Peyer's patch (tissue), 4 donors: ENCODE measurements around the gene SCGB2B2. TPM values are rescaled to one million over a fixed set of nuclear protein-coding genes. Genes with fewer than 3 reads are reported as not detected.

Experiments used
- DNase-seq, 3 donors: peaks; one replicate each; pipeline ENCODE4 v3.0.0-alpha.2; 2017 to 2019
- H3K27ac ChIP-seq, 4 donors: fragments of 200-600 bp; sonication (generic); one replicate each; pipeline ENCODE4 v1.5.1; 2016 to 2019
- H3K27me3 ChIP-seq, 2 donors: fragments of 200-600 bp; sonication (generic); one replicate each; pipeline ENCODE4 v1.5.1; 2019
- H3K36me3 ChIP-seq, 3 donors: fragments of 200-600 bp; sonication (generic); one replicate each; pipeline ENCODE4 v1.5.1; 2016 to 2019
- H3K4me1 ChIP-seq, 4 donors: fragments of 200-600 bp; sonication (generic); one replicate each; pipeline ENCODE4 v1.5.1; 2016 to 2019
- H3K4me3 ChIP-seq, 4 donors: fragments of 200-600 bp; sonication (generic); 1 replicate in 3 of 4; 2 replicates in 1 of 4; pipeline ENCODE4 v1.5.1; 2016 to 2019; ENCODE audit warnings: mild to moderate bottlenecking in 1 of 4
- H3K9me3 ChIP-seq, 4 donors: fragments of 200-600 bp; sonication (generic); one replicate each; pipeline ENCODE4 v1.5.1; 2016 to 2019; ENCODE audit warnings: mild to moderate bottlenecking in 1 of 4
- POLR2A ChIP-seq, 2 donors: fragments of 450-650 bp; IDR thresholded peaks; one replicate each; pipeline ENCODE4 v1.5.1; 2017; ENCODE audit warnings: antibody characterized with exemption in 2 of 2, mild to moderate bottlenecking in 2 of 2, moderate library complexity in 2 of 2
- total RNA-seq, 4 donors: library from RNA; depleted of rRNA; stranded (reverse); fragments of >200 nt; gene quantifications; one replicate each; pipeline ENCODE4 v1.1.0, GENCODE V29; 2016
- TF ChIP-seq, protein P1 (sequence below), 6 experiments: fragments of 450-650 bp in 4 of 6; fragments of 200-600 bp in 2 of 6; sonication (generic) in 1 of 6; IDR thresholded peaks; one replicate each; pipeline ENCODE4 v1.5.1; 2017 to 2019; ENCODE audit warnings: antibody characterized with exemption in 6 of 6, mild to moderate bottlenecking in 3 of 6, moderate library complexity in 1 of 6

Gene SCGB2B2
- 1 to 10 TPM in 2 of 4 donors, under 1 TPM in 1, not detected in 1; 0.35 to 1.6 (median 1.5) TPM for total RNA-seq

DNA sequence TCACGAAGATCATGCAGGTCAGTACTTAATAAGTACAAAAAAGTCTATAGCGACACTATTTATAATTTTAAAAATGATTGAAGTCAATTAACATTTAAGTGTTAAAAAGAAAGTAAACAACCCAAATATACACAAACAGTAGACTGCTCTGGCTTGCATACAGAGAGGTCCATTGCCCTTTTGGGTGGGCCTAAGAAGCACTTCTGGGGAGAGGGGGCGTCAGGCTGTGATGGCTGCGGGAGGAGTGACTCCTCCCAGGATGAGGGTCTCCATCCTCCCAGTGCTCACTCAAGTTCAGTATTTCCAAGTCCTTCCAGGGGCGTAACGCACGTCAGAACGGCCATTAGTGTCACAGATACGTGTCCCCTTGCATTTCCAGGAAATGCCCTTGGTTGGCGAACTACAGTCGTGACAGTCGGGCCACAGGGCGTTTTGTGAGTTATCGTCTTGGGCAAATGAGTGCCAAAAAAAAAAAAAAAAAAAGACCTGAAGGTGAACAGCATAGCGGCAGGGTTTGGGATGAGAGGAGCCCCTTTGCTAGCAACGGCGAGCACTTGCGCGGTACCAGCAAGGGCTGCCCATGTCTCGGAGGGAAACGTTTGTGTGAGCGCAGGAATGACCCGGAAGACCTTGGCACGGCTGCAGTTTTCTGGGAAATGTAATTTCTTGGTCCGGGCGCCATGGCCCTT, at the start of gene SCGB2B2:
Gene SCGB2B2 (minus strand): TSS at position 463 of the 689 bp plus-strand sequence. CDS start 82,596 bp downstream, outside the sequence.
- H3K9me3 ChIP-seq, result peaks cover 0 to 13% (median 3%) of the 10 kb centered on the region in 4 donors
- H3K27ac ChIP-seq, result peak within 1 kb of the TSS; percentile 80 to 99 (median 92)
- peaks cover 0 to 31% (median 0%) of the 10 kb centered on the region in 3 donors for H3K36me3 ChIP-seq
- peak within 1 kb of the TSS; percentile 54 to 96 (median 84) for H3K4me3 ChIP-seq
- TF ChIP-seq, protein P1, sequence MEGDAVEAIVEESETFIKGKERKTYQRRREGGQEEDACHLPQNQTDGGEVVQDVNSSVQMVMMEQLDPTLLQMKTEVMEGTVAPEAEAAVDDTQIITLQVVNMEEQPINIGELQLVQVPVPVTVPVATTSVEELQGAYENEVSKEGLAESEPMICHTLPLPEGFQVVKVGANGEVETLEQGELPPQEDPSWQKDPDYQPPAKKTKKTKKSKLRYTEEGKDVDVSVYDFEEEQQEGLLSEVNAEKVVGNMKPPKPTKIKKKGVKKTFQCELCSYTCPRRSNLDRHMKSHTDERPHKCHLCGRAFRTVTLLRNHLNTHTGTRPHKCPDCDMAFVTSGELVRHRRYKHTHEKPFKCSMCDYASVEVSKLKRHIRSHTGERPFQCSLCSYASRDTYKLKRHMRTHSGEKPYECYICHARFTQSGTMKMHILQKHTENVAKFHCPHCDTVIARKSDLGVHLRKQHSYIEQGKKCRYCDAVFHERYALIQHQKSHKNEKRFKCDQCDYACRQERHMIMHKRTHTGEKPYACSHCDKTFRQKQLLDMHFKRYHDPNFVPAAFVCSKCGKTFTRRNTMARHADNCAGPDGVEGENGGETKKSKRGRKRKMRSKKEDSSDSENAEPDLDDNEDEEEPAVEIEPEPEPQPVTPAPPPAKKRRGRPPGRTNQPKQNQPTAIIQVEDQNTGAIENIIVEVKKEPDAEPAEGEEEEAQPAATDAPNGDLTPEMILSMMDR (IDR thresholded peaks at IDR 0.05), result peak in 2 of 6 experiments; percentile 20 to 42
- no peak for TF ChIP-seq POLR2A (IDR thresholded peaks at IDR 0.05)
- peak in 1 of 3 donors; percentile 79 for DNase-seq
- no peaks in the 10 kb centered on the region for H3K27me3 ChIP-seq
- peaks cover 0 to 11% (median 0%) of the 10 kb centered on the region in 4 donors for H3K4me1 ChIP-seq

DNA sequence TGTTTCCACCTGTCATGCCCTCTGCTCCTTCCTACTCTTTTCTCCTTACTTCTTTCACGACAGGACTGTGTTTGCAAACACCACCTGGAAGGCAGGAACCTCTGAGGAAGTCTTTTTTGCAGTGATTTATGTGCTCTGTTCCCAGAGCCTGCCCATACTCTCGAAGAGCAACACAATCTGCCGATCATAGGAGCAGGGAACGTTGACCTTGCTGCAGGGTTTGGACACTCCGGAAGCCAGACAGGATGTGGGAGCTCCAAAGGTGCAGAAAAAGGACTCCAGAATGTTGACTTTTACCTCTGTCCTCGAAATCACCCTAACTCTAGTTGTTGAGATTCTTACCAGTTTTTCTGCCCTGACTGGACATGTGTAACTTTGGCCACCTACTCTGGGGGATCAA, 48.4 kb upstream of the SCGB2B2 start:
- no peak overlapping the region for H3K4me3 ChIP-seq
- no peak for DNase-seq
- H3K4me1 ChIP-seq, result no peaks in the 10 kb centered on the region
- no peaks in the 10 kb centered on the region for H3K36me3 ChIP-seq
- no peak overlapping the region for H3K27ac ChIP-seq
- TF ChIP-seq POLR2A (IDR thresholded peaks at IDR 0.05), result no peak
- TF ChIP-seq, protein P1 (IDR thresholded peaks at IDR 0.05), result no peak
- H3K9me3 ChIP-seq, result no peaks in the 10 kb centered on the region
- H3K27me3 ChIP-seq, result no peaks in the 10 kb centered on the region

DNA sequence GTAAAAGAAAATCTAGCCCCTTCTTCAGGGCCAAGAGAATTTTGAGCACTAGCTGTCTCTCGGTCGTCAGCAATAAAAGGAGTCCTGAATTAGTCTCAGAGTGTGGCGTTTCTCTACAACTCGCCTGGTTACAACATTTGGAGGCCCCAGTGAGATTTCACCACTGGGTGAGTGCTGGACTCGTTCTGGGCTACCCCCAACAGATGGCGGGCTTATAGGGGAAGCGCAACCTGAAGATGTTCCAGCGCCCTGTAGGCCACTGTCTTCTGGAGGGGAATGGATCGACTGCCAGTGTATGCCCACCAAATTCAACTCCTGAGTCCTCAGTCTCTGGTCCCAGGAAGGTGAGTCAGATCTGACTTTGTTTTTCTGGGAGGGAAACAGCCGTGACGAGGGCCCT, 45.4 kb upstream of the SCGB2B2 start:
- Histone ChIP-seq H3K9me3 (no peaks in the 10 kb centered on the region), H3K36me3 (no peaks in the 10 kb centered on the region), H3K27me3 (no peaks in the 10 kb centered on the region), H3K4me3 (no peak overlapping the region), H3K27ac (no peak overlapping the region), H3K4me1 (no peaks in the 10 kb centered on the region)
- TF ChIP-seq POLR2A (IDR thresholded peaks at IDR 0.05), result no peak
- TF ChIP-seq, protein P1 (IDR thresholded peaks at IDR 0.05), result no peak
- no peak for DNase-seq

DNA sequence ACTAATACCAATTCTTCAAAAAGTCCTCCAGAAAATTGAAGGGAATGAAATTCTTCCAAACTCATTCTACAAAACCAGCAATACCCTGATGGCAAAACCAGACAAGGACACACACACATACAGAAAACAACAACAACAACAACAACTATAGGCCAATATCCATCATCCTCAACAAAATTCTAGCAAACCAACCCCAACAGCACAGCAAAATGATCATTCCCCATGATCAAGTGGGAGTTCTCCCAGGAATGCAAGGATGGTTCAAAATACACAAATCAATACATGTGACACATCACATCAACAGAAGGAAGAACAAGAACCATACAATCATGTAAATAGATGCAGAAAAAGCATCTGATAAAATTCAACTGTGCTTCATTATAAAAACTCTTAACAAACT, 38.4 kb upstream of the SCGB2B2 start:
- Histone ChIP-seq H3K36me3 (no peaks in the 10 kb centered on the region), H3K9me3 (peaks cover 0 to 3% (median 0%) of the 10 kb centered on the region in 4 donors), H3K27me3 (no peaks in the 10 kb centered on the region), H3K4me1 (no peaks in the 10 kb centered on the region), H3K27ac (no peak overlapping the region), H3K4me3 (no peak overlapping the region)
- DNase-seq, result no peak
- TF ChIP-seq, protein P1 (IDR thresholded peaks at IDR 0.05), result no peak
- no peak for TF ChIP-seq POLR2A (IDR thresholded peaks at IDR 0.05)

GRCh38 chr19:34713262-34713637, 36.3 kb upstream of the SCGB2B2 start:
- no peak overlapping the region for H3K27ac ChIP-seq
- H3K36me3 ChIP-seq, result no peaks in the 10 kb centered on the region
- DNase-seq, result no peak
- peaks cover 0 to 3% (median 0%) of the 10 kb centered on the region in 4 donors for H3K9me3 ChIP-seq
- H3K4me3 ChIP-seq, result no peak overlapping the region
- H3K4me1 ChIP-seq, result no peaks in the 10 kb centered on the region
- H3K27me3 ChIP-seq, result no peaks in the 10 kb centered on the region
- TF ChIP-seq, protein P1 (IDR thresholded peaks at IDR 0.05), result no peak
- no peak for TF ChIP-seq POLR2A (IDR thresholded peaks at IDR 0.05)
